Calu3 (cell line): ENCODE data around the gene GRM7. TPM values are rescaled to one million over a fixed set of nuclear protein-coding genes. Genes with fewer than 3 reads are reported as not detected.

Experiments used
- BruUV-seq: library from RNA; stranded (reverse); fragments of 400-500 nt; replicated peaks from 2 replicates; lab custom pipeline; 2021; lab: Mats Ljungman, UMichigan
- CTCF ChIA-PET: fragments of 300-600 bp; sonication (Branson Sonifier 250); formaldehyde crosslinking; loops from one replicate; lab custom pipeline; 2022; ENCODE audit warnings: antibody characterized with exemption; lab: Charles Lee
- DNase-seq: peaks from one replicate; pipeline ENCODE4 v3.0.0; 2022
- H3K27ac Mint-ChIP-seq: one replicate; pipeline ENCODE4 v1.8.0; 2022; ENCODE audit warnings: mixed read lengths; ENCODE audit not compliant: unreplicated experiment
- H3K27me3 Mint-ChIP-seq: one replicate; pipeline ENCODE4 v1.8.0; 2022; ENCODE audit warnings: mixed read lengths; ENCODE audit not compliant: unreplicated experiment
- H3K36me3 Mint-ChIP-seq: one replicate; pipeline ENCODE4 v1.8.0; 2022; ENCODE audit warnings: mild to moderate bottlenecking, moderate library complexity, mixed read lengths; ENCODE audit not compliant: insufficient read depth, unreplicated experiment
- H3K4me1 Mint-ChIP-seq: one replicate; pipeline ENCODE4 v1.8.0; 2022; ENCODE audit warnings: mild to moderate bottlenecking, low read depth, mixed read lengths; ENCODE audit not compliant: unreplicated experiment
- H3K4me3 Mint-ChIP-seq: one replicate; pipeline ENCODE4 v1.8.0; 2022; ENCODE audit warnings: mild to moderate bottlenecking, low read depth, moderate library complexity, mixed read lengths; ENCODE audit not compliant: unreplicated experiment
- H3K9me3 Mint-ChIP-seq: one replicate; pipeline ENCODE4 v1.8.0; 2022; ENCODE audit warnings: low read depth, mixed read lengths; ENCODE audit not compliant: unreplicated experiment
- CTCF ChIP-seq: fragments of 200-600 bp; IDR thresholded peaks from one replicate; pipeline ENCODE4 v1.8.0; 2022; ENCODE audit warnings: antibody characterized with exemption; ENCODE audit not compliant: unreplicated experiment
- intact Hi-C: fragments of 100-400 bp; cut with micrococcal nuclease; formaldehyde crosslinking; loops from one replicate; pipeline ENCODE4 v1.10.0; 2022; ENCODE audit not compliant: unreplicated experiment
- total RNA-seq: library from RNA; stranded (reverse); gene quantifications from 2 replicates; pipeline ENCODE4 v1.2.3, GENCODE V29; 2022

GRM7 gene
- total RNA-seq, 1 experiment from 2014 or later: not detected

DNA sequence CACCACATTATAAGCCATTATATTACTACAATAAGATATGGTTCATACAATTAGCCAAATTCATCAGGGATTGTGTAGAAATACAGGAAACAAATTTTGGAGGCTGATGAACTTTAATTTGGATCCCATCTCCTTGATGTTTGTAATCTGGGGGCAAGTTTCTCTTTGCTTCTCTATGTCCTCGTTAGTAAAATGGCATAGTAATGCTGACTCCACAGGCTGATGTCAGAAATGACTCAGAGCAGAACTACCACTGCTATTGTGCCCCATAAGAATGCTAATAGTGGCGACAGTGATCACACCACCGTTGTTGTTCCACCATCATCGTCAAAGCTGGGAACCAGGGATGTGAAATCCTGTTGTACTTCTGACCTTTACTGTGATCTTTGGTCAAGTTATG is 918.4 kb downstream of the GRM7 start:
- no peaks in the 10 kb centered on the region for H3K36me3 Mint-ChIP-seq
- H3K27ac Mint-ChIP-seq: no peak overlapping the region
- no peaks in the 10 kb centered on the region for H3K4me1 Mint-ChIP-seq
- no peak overlapping the region for H3K4me3 Mint-ChIP-seq
- CTCF ChIA-PET: no interaction called here
- TF ChIP-seq CTCF: no peak
- no peak for DNase-seq
- intact Hi-C loops: no loop called here
- H3K27me3 Mint-ChIP-seq: no peaks in the 10 kb centered on the region
- H3K9me3 Mint-ChIP-seq: no peaks in the 10 kb centered on the region
- BruUV-seq: no TSS peak

- no peak for DNase-seq
- Mint-ChIP-seq H3K27ac (no peak overlapping the region), H3K4me3 (no peak overlapping the region), H3K36me3 (no peaks in the 10 kb centered on the region), H3K27me3 (no peaks in the 10 kb centered on the region), H3K4me1 (no peaks in the 10 kb centered on the region), H3K9me3 (no peaks in the 10 kb centered on the region)
- CTCF ChIA-PET: no interaction called here
- no peak for TF ChIP-seq CTCF
- BruUV-seq: no TSS peak
- intact Hi-C loops: loop anchor here (10.0 kb wide), 1 partner anchor 497 kb away; no protein-coding TSS in a partner anchor
These were observed 920.5 kb downstream of the GRM7 start for GRCh38 chr3:7781395-7781794.

GRCh38 chr3:7787871-7788828 is 927.2 kb downstream of the GRM7 start:
- DNase-seq: peak; percentile 26
- BruUV-seq: no TSS peak
- intact Hi-C loops: loop anchor here (5.0 to 10.0 kb wide), 3 partner anchors 241 to 503 kb away; no protein-coding TSS in a partner anchor
- H3K27me3 Mint-ChIP-seq: no peaks in the 10 kb centered on the region
- no peak overlapping the region for H3K4me3 Mint-ChIP-seq
- peaks cover 9% of the 10 kb centered on the region for H3K9me3 Mint-ChIP-seq
- no peak for TF ChIP-seq CTCF
- H3K27ac Mint-ChIP-seq: peak overlapping the region; percentile 76
- H3K4me1 Mint-ChIP-seq: peaks cover 29% of the 10 kb centered on the region
- CTCF ChIA-PET: no interaction called here
- H3K36me3 Mint-ChIP-seq: no peaks in the 10 kb centered on the region

GRCh38 chr3:7788881-7789280 is 928.0 kb downstream of the GRM7 start:
- H3K36me3 Mint-ChIP-seq: no peaks in the 10 kb centered on the region
- H3K4me1 Mint-ChIP-seq: peaks cover 34% of the 10 kb centered on the region
- CTCF ChIA-PET: no interaction called here
- H3K4me3 Mint-ChIP-seq: no peak overlapping the region
- TF ChIP-seq CTCF: no peak
- no peak for DNase-seq
- H3K9me3 Mint-ChIP-seq: peaks cover 9% of the 10 kb centered on the region
- no TSS peak for BruUV-seq
- H3K27ac Mint-ChIP-seq: peak overlapping the region; percentile 76
- H3K27me3 Mint-ChIP-seq: no peaks in the 10 kb centered on the region
- intact Hi-C loops: loop anchor here (5.0 to 10.0 kb wide), 3 partner anchors 242 to 504 kb away; no protein-coding TSS in a partner anchor
